PC-9 (cell line): ENCODE measurements around the gene DLG2. TPM values are rescaled to one million over a fixed set of nuclear protein-coding genes. Genes with fewer than 3 reads are reported as not detected.
"Not testable (repeated sequence)": the region's sequence is repeated elsewhere in the genome, so short reads cannot be mapped to it uniquely, and the experiment has no call there.

Experiments used
- BruUV-seq: library from RNA; stranded (reverse); fragments of 400-500 nt; replicated peaks from 2 replicates; lab custom pipeline; 2021; lab: Mats Ljungman, UMichigan
- CTCF ChIA-PET: fragments of 300-600 bp; sonication (Branson Sonifier 250); formaldehyde crosslinking; loops from one replicate; lab custom pipeline; 2022; ENCODE audit warnings: antibody characterized with exemption; lab: Charles Lee
- POLR2A ChIA-PET: fragments of 300-600 bp; sonication (Branson Sonifier 250); formaldehyde crosslinking; loops from one replicate; lab custom pipeline; 2022; ENCODE audit warnings: antibody characterized with exemption; ENCODE audit not compliant: unreplicated experiment; lab: Charles Lee
- DNase-seq, 2 experiments: peaks; one replicate each; pipeline versions ENCODE4 v3.0.0 to v3.0.0-alpha.2; 2015 to 2022; ENCODE audit warnings: mixed read lengths in 1 of 2
- H2AFZ ChIP-seq: fragments of 200-600 bp; sonication (generic); 2 replicates; pipeline ENCODE4 v1.8.1; 2017; ENCODE audit warnings: antibody characterized with exemption
- H3F3A ChIP-seq: fragments of 200-600 bp; sonication (generic); 2 replicates; pipeline ENCODE4 v1.8.1; 2017; ENCODE audit warnings: antibody characterized with exemption, mild to moderate bottlenecking, low read depth; ENCODE audit not compliant: insufficient read depth
- H3K27ac ChIP-seq: fragments of 200-600 bp; sonication (generic); 2 replicates; pipeline ENCODE4 v1.6.1; 2016; ENCODE audit warnings: mixed run types
- H3K27me3 ChIP-seq: fragments of 200-600 bp; sonication (generic); 2 replicates; pipeline ENCODE4 v1.6.1; 2016; ENCODE audit warnings: low read depth, mixed run types; ENCODE audit not compliant: insufficient read depth
- H3K36me3 ChIP-seq: fragments of 200-600 bp; sonication (generic); 2 replicates; pipeline ENCODE4 v1.6.1; 2016; ENCODE audit warnings: low read depth, mixed run types
- H3K4me1 ChIP-seq: fragments of 200-600 bp; sonication (generic); replicated peaks from 2 replicates; pipeline ENCODE4 v1.6.1; 2016; ENCODE audit warnings: mixed run types; ENCODE audit not compliant: insufficient read depth
- H3K4me2 ChIP-seq: fragments of 200-600 bp; sonication (generic); 2 replicates; pipeline ENCODE4 v1.6.1; 2017; ENCODE audit warnings: mixed run types
- H3K4me3 ChIP-seq: fragments of 200-600 bp; sonication (generic); 2 replicates; pipeline ENCODE4 v1.6.1; 2016; ENCODE audit warnings: mixed run types
- H3K79me2 ChIP-seq: fragments of 200-600 bp; sonication (generic); 2 replicates; pipeline ENCODE4 v1.6.1; 2017; ENCODE audit warnings: low read depth, mixed run types
- H3K9me2 ChIP-seq: fragments of 200-600 bp; sonication (generic); 2 replicates; pipeline ENCODE4 v1.8.1; 2017; ENCODE audit warnings: mild to moderate bottlenecking; ENCODE audit not compliant: insufficient read depth
- H3K9me3 ChIP-seq: fragments of 200-600 bp; sonication (generic); 2 replicates; pipeline ENCODE4 v1.8.1; 2016; ENCODE audit warnings: low read depth; ENCODE audit not compliant: insufficient read depth
- H4K20me1 ChIP-seq: fragments of 200-600 bp; sonication (generic); 2 replicates; pipeline ENCODE4 v1.8.1; 2017; ENCODE audit not compliant: insufficient read depth
- CTCF ChIP-seq: fragments of 200-600 bp; sonication (generic); conservative IDR thresholded peaks from 2 replicates; pipeline ENCODE4 v1.6.1; 2017; ENCODE audit warnings: mixed run types, antibody characterized with exemption, mild to moderate bottlenecking, moderate library complexity
- EZH2 ChIP-seq: fragments of 200-600 bp; sonication (generic); IDR thresholded peaks from 2 replicates; pipeline ENCODE4 v1.8.0; 2017; ENCODE audit warnings: antibody characterized with exemption, low read depth
- intact Hi-C: fragments of 100-400 bp; cut with micrococcal nuclease; formaldehyde crosslinking; loops from one replicate; pipeline ENCODE4 v1.10.0; 2022; ENCODE audit not compliant: unreplicated experiment
- total RNA-seq: library from RNA; stranded (reverse); gene quantifications from 2 replicates; pipeline ENCODE4 v1.2.3, GENCODE V29; 2021

Gene DLG2
- total RNA-seq, 1 experiment from 2014 or later: 6.4 TPM

GRCh38 chr11:85247797-85248196, 379.3 kb downstream of the DLG2 start:
- Histone ChIP-seq H3K4me1 (no peaks in the 10 kb centered on the region), H3K36me3 (no peaks in the 10 kb centered on the region), H3K79me2 (no peaks in the 10 kb centered on the region), H3F3A (no peaks in the 10 kb centered on the region), H3K9me3 (no peaks in the 10 kb centered on the region), H3K27me3 (no peaks in the 10 kb centered on the region), H2AFZ (no peak overlapping the region), H3K9me2 (no peaks in the 10 kb centered on the region; the same call in 1 of the 2 replicates), H3K4me3 (no peak overlapping the region), H4K20me1 (no peaks in the 10 kb centered on the region), H3K4me2 (no peak overlapping the region), H3K27ac (no peak overlapping the region)
- TF ChIP-seq EZH2 (no peak), CTCF (no peak)
- POLR2A ChIA-PET: interaction anchor here (0.6 kb wide), 1 partner anchor 501 kb away, joined by 3 read pairs; no protein-coding TSS in a partner anchor
- intact Hi-C loops: no loop called here
- no peak for DNase-seq
- CTCF ChIA-PET: no interaction called here
- no TSS peak for BruUV-seq

- H3K4me1 ChIP-seq: no peaks in the 10 kb centered on the region
- H3K9me2 ChIP-seq: no peaks in the 10 kb centered on the region
- H4K20me1 ChIP-seq: no peaks in the 10 kb centered on the region
- POLR2A ChIA-PET: no interaction called here
- H3K79me2 ChIP-seq: no peaks in the 10 kb centered on the region
- no peaks in the 10 kb centered on the region for H3F3A ChIP-seq
- no peak for DNase-seq
- CTCF ChIA-PET: no interaction called here
- H3K4me3 ChIP-seq: no peak overlapping the region
- H3K27ac ChIP-seq: no peak overlapping the region
- H2AFZ ChIP-seq: no peak overlapping the region
- H3K27me3 ChIP-seq: no peaks in the 10 kb centered on the region
- H3K9me3 ChIP-seq: no peaks in the 10 kb centered on the region; the same call in 1 of the 2 replicates
- no peaks in the 10 kb centered on the region for H3K36me3 ChIP-seq
- no peak overlapping the region for H3K4me2 ChIP-seq
- TF ChIP-seq CTCF (no peak), EZH2 (no peak)
- BruUV-seq: no TSS peak
- intact Hi-C loops: no loop called here
Measured at GRCh38 chr11:85238906-85239305, 388.2 kb downstream of the DLG2 start.

- intact Hi-C loops, H2AFZ ChIP-seq, H3K79me2 ChIP-seq, BruUV-seq, H3K9me3 ChIP-seq, H3K27me3 ChIP-seq, H3K36me3 ChIP-seq, CTCF ChIA-PET, H3K4me2 ChIP-seq, H3F3A ChIP-seq, H3K4me1 ChIP-seq, H3K4me3 ChIP-seq, H4K20me1 ChIP-seq, POLR2A ChIA-PET, H3K27ac ChIP-seq, DNase-seq, H3K9me2 ChIP-seq: not testable (repeated sequence)
Measured at GRCh38 chr11:85238038-85238437, 389.1 kb downstream of the DLG2 start.

- Histone ChIP-seq H3K4me2 (no peak overlapping the region), H2AFZ (no peak overlapping the region), H4K20me1 (no peaks in the 10 kb centered on the region), H3K4me3 (no peak overlapping the region), H3K27ac (no peak overlapping the region), H3K27me3 (no peaks in the 10 kb centered on the region), H3K4me1 (no peaks in the 10 kb centered on the region), H3K36me3 (no peaks in the 10 kb centered on the region), H3F3A (no peaks in the 10 kb centered on the region), H3K9me3 (no peaks in the 10 kb centered on the region; the same call in 1 of the 2 replicates), H3K9me2 (no peaks in the 10 kb centered on the region), H3K79me2 (no peaks in the 10 kb centered on the region)
- ChIA-PET POLR2A (no interaction called here), CTCF (no interaction called here)
- no peak for DNase-seq
- TF ChIP-seq CTCF (no peak), EZH2 (no peak)
- BruUV-seq: no TSS peak
- intact Hi-C loops: no loop called here
Measured at GRCh38 chr11:85236211-85236610, 390.9 kb downstream of the DLG2 start.
